ENCODE data around the gene ARL6IP1.

GRCh38 chr16:18799500-18799899 is 1.8 kb downstream of the ARL6IP1 start:
- TF ChIP-seq, protein P1, sequence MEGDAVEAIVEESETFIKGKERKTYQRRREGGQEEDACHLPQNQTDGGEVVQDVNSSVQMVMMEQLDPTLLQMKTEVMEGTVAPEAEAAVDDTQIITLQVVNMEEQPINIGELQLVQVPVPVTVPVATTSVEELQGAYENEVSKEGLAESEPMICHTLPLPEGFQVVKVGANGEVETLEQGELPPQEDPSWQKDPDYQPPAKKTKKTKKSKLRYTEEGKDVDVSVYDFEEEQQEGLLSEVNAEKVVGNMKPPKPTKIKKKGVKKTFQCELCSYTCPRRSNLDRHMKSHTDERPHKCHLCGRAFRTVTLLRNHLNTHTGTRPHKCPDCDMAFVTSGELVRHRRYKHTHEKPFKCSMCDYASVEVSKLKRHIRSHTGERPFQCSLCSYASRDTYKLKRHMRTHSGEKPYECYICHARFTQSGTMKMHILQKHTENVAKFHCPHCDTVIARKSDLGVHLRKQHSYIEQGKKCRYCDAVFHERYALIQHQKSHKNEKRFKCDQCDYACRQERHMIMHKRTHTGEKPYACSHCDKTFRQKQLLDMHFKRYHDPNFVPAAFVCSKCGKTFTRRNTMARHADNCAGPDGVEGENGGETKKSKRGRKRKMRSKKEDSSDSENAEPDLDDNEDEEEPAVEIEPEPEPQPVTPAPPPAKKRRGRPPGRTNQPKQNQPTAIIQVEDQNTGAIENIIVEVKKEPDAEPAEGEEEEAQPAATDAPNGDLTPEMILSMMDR (IDR thresholded peaks at IDR 0.05; ENCODE audit: insufficient read depth, low read depth, low read length), result no peak
- no peak for TF ChIP-seq EZH2 (IDR thresholded peaks at IDR 0.05; ENCODE audit: insufficient read depth, low read length)
